NT2/D1 (cell line): ENCODE measurements around the gene CCDC175.

Experiments used
- SUZ12 ChIP-seq: IDR thresholded peaks from 2 replicates; pipeline ENCODE4 v1.6.1; 2011; ENCODE audit not compliant: insufficient read length, insufficient read depth; ENCODE audit errors: extremely low read depth
- YY1 ChIP-seq: IDR thresholded peaks from 2 replicates; pipeline ENCODE4 v1.6.1; 2011; ENCODE audit not compliant: insufficient read length, insufficient read depth
- ZNF274 ChIP-seq: IDR thresholded peaks from 2 replicates; pipeline ENCODE4 v1.6.1; 2011; ENCODE audit warnings: mild to moderate bottlenecking, low read depth, low read length

- TF ChIP-seq YY1 (no peak), SUZ12 (no peak), ZNF274 (no peak)
Observed at GRCh38 chr14:59541731-59542130, 34.9 kb downstream of the CCDC175 start.
